ENCODE measurements around the gene PRKACB. TPM values are rescaled to one million over a fixed set of nuclear protein-coding genes. Genes with fewer than 3 reads are reported as not detected.

PRKACB gene
- total RNA-seq, 2 experiments from 2014 or later, result 16.6 to 38.5 TPM

DNA sequence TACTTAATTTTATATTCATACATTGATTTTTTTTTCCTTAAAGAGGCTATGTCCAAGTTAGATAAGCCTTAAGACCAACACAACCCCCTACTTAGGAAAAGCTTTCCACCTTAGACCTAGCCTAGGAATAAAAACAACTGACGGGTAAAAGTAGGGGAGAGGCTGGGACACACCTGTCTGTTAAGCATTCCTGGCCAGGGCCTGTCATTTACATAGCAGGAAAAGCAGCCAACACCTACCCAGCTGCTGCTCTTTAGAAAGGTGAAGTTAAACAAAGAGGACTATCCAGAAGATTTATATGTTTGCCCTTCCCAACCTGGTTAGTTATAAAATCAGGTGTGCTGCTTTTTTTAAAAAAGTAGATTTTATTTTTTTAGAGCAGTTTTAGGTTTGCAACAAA, 128.3 kb downstream of the PRKACB start:
- Histone ChIP-seq H3K9me2 (ENCODE audit: insufficient read depth, low read length) (no peaks in the 10 kb centered on the region), H2AFZ (ENCODE audit: low read length) (peak overlapping the region; percentile 88), H3K4me3 (ENCODE audit: low read depth, low read length, poor library complexity, severe bottlenecking) (peak overlapping the region; percentile 57), H3K9me3 (ENCODE audit: low read length) (no peaks in the 10 kb centered on the region; the same call in 1 of the 2 replicates), H3K4me1 (ENCODE audit: insufficient read depth, low read length, poor library complexity, severe bottlenecking) (peaks cover 30% of the 10 kb centered on the region), H4K20me1 (ENCODE audit: insufficient read depth, low read length) (no peaks in the 10 kb centered on the region), H3K4me2 (ENCODE audit: low read length) (peak overlapping the region; percentile 92), H3K79me2 (ENCODE audit: insufficient read depth, low read depth, low read length) (no peaks in the 10 kb centered on the region), H3K27ac (ENCODE audit: low read depth, low read length, poor library complexity, severe bottlenecking) (peak overlapping the region; percentile 90), H3K36me3 (ENCODE audit: insufficient read depth, low read length) (no peaks in the 10 kb centered on the region; the same call in 1 of the 2 replicates)
- CTCF ChIA-PET (ENCODE audit: unreplicated experiment), result no interaction called here
- intact Hi-C loops (cut with micrococcal nuclease; ENCODE audit: unreplicated experiment), result loop anchor here (5.0 kb wide), 1 partner anchor 235 kb away; the partner anchor contains the start of genes GNG5 and SPATA1
- peak; percentile 47 for DNase-seq (ENCODE audit: low spot score)
- POLR2A ChIA-PET, result interaction anchor here (0.6 to 2.0 kb wide), 6 partner anchors 16 to 128 kb away, joined by 3 to 16 read pairs (median 3); partner anchors contain the start of genes PRKACB and SAMD13
- no peak for TF ChIP-seq EZH2phosphoT487 (IDR thresholded peaks at IDR 0.05; ENCODE audit: borderline replicate concordance, low read depth, low read length)
- TF ChIP-seq, protein P1, sequence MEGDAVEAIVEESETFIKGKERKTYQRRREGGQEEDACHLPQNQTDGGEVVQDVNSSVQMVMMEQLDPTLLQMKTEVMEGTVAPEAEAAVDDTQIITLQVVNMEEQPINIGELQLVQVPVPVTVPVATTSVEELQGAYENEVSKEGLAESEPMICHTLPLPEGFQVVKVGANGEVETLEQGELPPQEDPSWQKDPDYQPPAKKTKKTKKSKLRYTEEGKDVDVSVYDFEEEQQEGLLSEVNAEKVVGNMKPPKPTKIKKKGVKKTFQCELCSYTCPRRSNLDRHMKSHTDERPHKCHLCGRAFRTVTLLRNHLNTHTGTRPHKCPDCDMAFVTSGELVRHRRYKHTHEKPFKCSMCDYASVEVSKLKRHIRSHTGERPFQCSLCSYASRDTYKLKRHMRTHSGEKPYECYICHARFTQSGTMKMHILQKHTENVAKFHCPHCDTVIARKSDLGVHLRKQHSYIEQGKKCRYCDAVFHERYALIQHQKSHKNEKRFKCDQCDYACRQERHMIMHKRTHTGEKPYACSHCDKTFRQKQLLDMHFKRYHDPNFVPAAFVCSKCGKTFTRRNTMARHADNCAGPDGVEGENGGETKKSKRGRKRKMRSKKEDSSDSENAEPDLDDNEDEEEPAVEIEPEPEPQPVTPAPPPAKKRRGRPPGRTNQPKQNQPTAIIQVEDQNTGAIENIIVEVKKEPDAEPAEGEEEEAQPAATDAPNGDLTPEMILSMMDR (conservative IDR thresholded peaks at IDR 0.05; ENCODE audit: low read length), result no peak
- no TSS peak for BruUV-seq (replicated peaks)

- TF ChIP-seq, protein P1 (conservative IDR thresholded peaks at IDR 0.05; ENCODE audit: low read length), result no peak
- TF ChIP-seq EZH2phosphoT487 (IDR thresholded peaks at IDR 0.05; ENCODE audit: borderline replicate concordance, low read depth, low read length), result no peak
- Histone ChIP-seq H3K4me2 (ENCODE audit: low read length) (no peak overlapping the region), H3K9me3 (ENCODE audit: low read length) (no peaks in the 10 kb centered on the region; the same call in 1 of the 2 replicates), H3K27ac (ENCODE audit: low read depth, low read length, poor library complexity, severe bottlenecking) (no peak overlapping the region), H4K20me1 (ENCODE audit: insufficient read depth, low read length) (no peaks in the 10 kb centered on the region), H3K9me2 (ENCODE audit: insufficient read depth, low read length) (no peaks in the 10 kb centered on the region), H2AFZ (ENCODE audit: low read length) (no peak overlapping the region), H3K4me1 (ENCODE audit: insufficient read depth, low read length, poor library complexity, severe bottlenecking) (peaks cover 10% of the 10 kb centered on the region), H3K4me3 (ENCODE audit: low read depth, low read length, poor library complexity, severe bottlenecking) (no peak overlapping the region), H3K36me3 (ENCODE audit: insufficient read depth, low read length) (no peaks in the 10 kb centered on the region; the same call in 1 of the 2 replicates), H3K79me2 (ENCODE audit: insufficient read depth, low read depth, low read length) (no peaks in the 10 kb centered on the region)
- ChIA-PET POLR2A (interaction anchor here (0.6 kb wide), 3 partner anchors 25 to 230 kb away, joined by 3 to 4 read pairs (median 3); no protein-coding TSS in a partner anchor), CTCF (ENCODE audit: unreplicated experiment) (no interaction called here)
- no TSS peak for BruUV-seq (replicated peaks)
- intact Hi-C loops (cut with micrococcal nuclease; ENCODE audit: unreplicated experiment), result no loop called here
- DNase-seq (ENCODE audit: low spot score), result no peak
These were observed 133.4 kb downstream of the PRKACB start for GRCh38 chr1:84277343-84278059.

DNA sequence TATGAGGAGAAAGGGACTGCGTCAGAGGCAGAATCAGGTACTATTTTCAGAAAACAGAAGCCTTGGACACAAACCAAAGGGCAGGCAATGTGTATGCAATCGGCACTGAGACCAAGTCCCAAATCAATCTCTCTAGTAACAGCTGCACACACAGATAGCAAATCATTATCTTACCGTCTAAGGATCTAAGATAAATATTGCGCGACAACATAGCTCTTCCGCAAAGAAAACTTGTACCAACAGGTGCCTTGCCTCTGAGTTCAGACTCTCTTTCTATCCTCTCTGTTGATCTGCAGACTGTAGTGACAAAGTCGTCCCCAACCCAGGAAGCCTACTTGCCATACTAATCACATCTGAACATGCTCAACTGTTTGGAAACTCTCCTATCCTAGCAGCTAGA, 134.8 kb downstream of the PRKACB start:
- TF ChIP-seq, protein P1 (conservative IDR thresholded peaks at IDR 0.05; ENCODE audit: low read length), result no peak
- TF ChIP-seq EZH2phosphoT487 (IDR thresholded peaks at IDR 0.05; ENCODE audit: borderline replicate concordance, low read depth, low read length), result no peak
- ChIA-PET POLR2A (no interaction called here), CTCF (ENCODE audit: unreplicated experiment) (no interaction called here)
- DNase-seq (ENCODE audit: low spot score), result no peak
- H3K79me2 ChIP-seq (ENCODE audit: insufficient read depth, low read depth, low read length), result no peaks in the 10 kb centered on the region
- no peaks in the 10 kb centered on the region for H3K9me2 ChIP-seq (ENCODE audit: insufficient read depth, low read length)
- no peak overlapping the region for H3K27ac ChIP-seq (ENCODE audit: low read depth, low read length, poor library complexity, severe bottlenecking)
- intact Hi-C loops (cut with micrococcal nuclease; ENCODE audit: unreplicated experiment), result no loop called here
- no peaks in the 10 kb centered on the region for H3K4me1 ChIP-seq (ENCODE audit: insufficient read depth, low read length, poor library complexity, severe bottlenecking)
- H3K4me3 ChIP-seq (ENCODE audit: low read depth, low read length, poor library complexity, severe bottlenecking), result no peak overlapping the region
- no peaks in the 10 kb centered on the region for H3K36me3 ChIP-seq (ENCODE audit: insufficient read depth, low read length)
- BruUV-seq (replicated peaks), result no TSS peak
- no peaks in the 10 kb centered on the region for H3K9me3 ChIP-seq (ENCODE audit: low read length)
- no peak overlapping the region for H3K4me2 ChIP-seq (ENCODE audit: low read length)
- no peak overlapping the region for H2AFZ ChIP-seq (ENCODE audit: low read length)
- no peaks in the 10 kb centered on the region for H4K20me1 ChIP-seq (ENCODE audit: insufficient read depth, low read length)
